Muscle layer of colon (tissue), 2 donors: ENCODE data around the gene SPOCK3.
"Not testable (repeated sequence)": the region's sequence is repeated elsewhere in the genome, so short reads cannot be mapped to it uniquely, and the experiment has no call there.

ENCODE experiments used
- H3K27ac ChIP-seq: one replicate; pipeline ENCODE4 v1.7.0; 2013; ENCODE audit warnings: low read depth, mild to moderate bottlenecking, low read length, moderate library complexity
- H3K27me3 ChIP-seq, 2 donors: one replicate each; pipeline ENCODE4 v1.7.0; 2013; ENCODE audit warnings: low read length in 2 of 2, mild to moderate bottlenecking in 2 of 2; ENCODE audit not compliant: insufficient read depth in 2 of 2, control insufficient read depth in 1 of 2
- H3K36me3 ChIP-seq: one replicate; pipeline ENCODE4 v1.7.0; 2013; ENCODE audit warnings: mild to moderate bottlenecking, low read length; ENCODE audit not compliant: insufficient read depth
- H3K4me1 ChIP-seq: one replicate; pipeline ENCODE4 v1.7.0; 2013; ENCODE audit warnings: mild to moderate bottlenecking, low read length; ENCODE audit not compliant: insufficient read depth
- H3K4me3 ChIP-seq, 2 donors: one replicate each; pipeline ENCODE4 v1.7.0; 2013; ENCODE audit warnings: low read length in 2 of 2, low read depth in 1 of 2, mild to moderate bottlenecking in 1 of 2, moderate library complexity in 1 of 2
- H3K9ac ChIP-seq: one replicate; pipeline ENCODE4 v1.7.0; 2013; ENCODE audit warnings: low read length
- H3K9me3 ChIP-seq: one replicate; pipeline ENCODE4 v1.7.0; 2013; ENCODE audit warnings: mild to moderate bottlenecking, low read length
- donor health status: abdominal sarcoma.
- donor health status: Adenocarcinoma of cecum.

Gene SPOCK3

GRCh38 chr4:167234316-167234881, at the start of gene SPOCK3:
TSS of gene SPOCK3 (minus strand) at chr4:167234494.
- Histone ChIP-seq H3K36me3 (no peaks in the 10 kb centered on the region), H3K27ac (no peak within 1 kb of the TSS), H3K27me3 (peaks cover 11 to 16% of the 10 kb centered on the region in 2 donors), H3K9me3 (no peaks in the 10 kb centered on the region), H3K4me3 (peak within 1 kb of the TSS; percentile 49 to 53), H3K9ac (no peak within 1 kb of the TSS), H3K4me1 (peaks cover 5% of the 10 kb centered on the region)

- Histone ChIP-seq H3K27ac (no peak overlapping the region), H3K9ac (no peak overlapping the region), H3K27me3 (no peaks in the 10 kb centered on the region), H3K4me1 (no peaks in the 10 kb centered on the region), H3K36me3 (no peaks in the 10 kb centered on the region), H3K9me3 (no peaks in the 10 kb centered on the region), H3K4me3 (no peak overlapping the region)
Measured at GRCh38 chr4:167282171-167282864, 48.0 kb upstream of the SPOCK3 start.

- not testable (repeated sequence) for H3K27ac ChIP-seq, H3K36me3 ChIP-seq, H3K27me3 ChIP-seq, H3K4me1 ChIP-seq, H3K4me3 ChIP-seq, H3K9me3 ChIP-seq, H3K9ac ChIP-seq
Measured at GRCh38 chr4:167281545-167281944, 47.3 kb upstream of the SPOCK3 start.

GRCh38 chr4:167274351-167274750, 40.1 kb upstream of the SPOCK3 start:
- no peaks in the 10 kb centered on the region for H3K4me1 ChIP-seq
- no peak overlapping the region for H3K9ac ChIP-seq
- no peaks in the 10 kb centered on the region for H3K36me3 ChIP-seq
- H3K9me3 ChIP-seq: no peaks in the 10 kb centered on the region
- no peaks in the 10 kb centered on the region for H3K27me3 ChIP-seq
- H3K27ac ChIP-seq: no peak overlapping the region
- H3K4me3 ChIP-seq: no peak overlapping the region

- Histone ChIP-seq H3K4me1 (no peaks in the 10 kb centered on the region), H3K27me3 (no peaks in the 10 kb centered on the region), H3K4me3 (no peak overlapping the region), H3K9ac (no peak overlapping the region), H3K9me3 (no peaks in the 10 kb centered on the region), H3K27ac (no peak overlapping the region), H3K36me3 (no peaks in the 10 kb centered on the region)
Measured at GRCh38 chr4:167265231-167265630, 30.9 kb upstream of the SPOCK3 start.

GRCh38 chr4:167248271-167248670, 14.0 kb upstream of the SPOCK3 start:
- Histone ChIP-seq H3K4me3 (no peak overlapping the region), H3K9me3 (no peaks in the 10 kb centered on the region), H3K27me3 (no peaks in the 10 kb centered on the region), H3K9ac (no peak overlapping the region), H3K36me3 (no peaks in the 10 kb centered on the region), H3K4me1 (no peaks in the 10 kb centered on the region), H3K27ac (no peak overlapping the region)

- Histone ChIP-seq H3K27ac (no peak overlapping the region), H3K27me3 (peaks cover 0 to 2% of the 10 kb centered on the region in 2 donors), H3K36me3 (no peaks in the 10 kb centered on the region), H3K4me1 (peaks cover 4% of the 10 kb centered on the region), H3K9ac (no peak overlapping the region), H3K9me3 (no peaks in the 10 kb centered on the region), H3K4me3 (no peak overlapping the region)
Measured at GRCh38 chr4:167239627-167240026, 5.3 kb upstream of the SPOCK3 start.

GRCh38 chr4:167238226-167238625, 3.9 kb upstream of the SPOCK3 start:
- H3K4me1 ChIP-seq: peaks cover 5% of the 10 kb centered on the region
- H3K27ac ChIP-seq: no peak overlapping the region
- H3K27me3 ChIP-seq: peaks cover 7 to 16% of the 10 kb centered on the region in 2 donors
- H3K36me3 ChIP-seq: no peaks in the 10 kb centered on the region
- H3K9ac ChIP-seq: no peak overlapping the region
- no peak overlapping the region for H3K4me3 ChIP-seq
- no peaks in the 10 kb centered on the region for H3K9me3 ChIP-seq

- H3K9ac ChIP-seq: no peak overlapping the region
- H3K4me1 ChIP-seq: peaks cover 5% of the 10 kb centered on the region
- no peaks in the 10 kb centered on the region for H3K9me3 ChIP-seq
- H3K36me3 ChIP-seq: no peaks in the 10 kb centered on the region
- H3K27me3 ChIP-seq: peaks cover 11 to 16% of the 10 kb centered on the region in 2 donors
- H3K27ac ChIP-seq: no peak overlapping the region
- peak overlapping the region; percentile 49 to 53 for H3K4me3 ChIP-seq
Measured at GRCh38 chr4:167233685-167234315, 494 bp downstream of the SPOCK3 start.

GRCh38 chr4:167232805-167233684, 1.2 kb downstream of the SPOCK3 start:
- Histone ChIP-seq H3K27ac (no peak overlapping the region), H3K9ac (no peak overlapping the region), H3K4me3 (peak overlapping the region in 1 of 2 donors; percentile 53), H3K4me1 (peaks cover 5% of the 10 kb centered on the region), H3K9me3 (no peaks in the 10 kb centered on the region), H3K27me3 (peaks cover 11 to 16% of the 10 kb centered on the region in 2 donors), H3K36me3 (no peaks in the 10 kb centered on the region)

- H3K36me3 ChIP-seq: no peaks in the 10 kb centered on the region
- H3K4me1 ChIP-seq: peaks cover 5% of the 10 kb centered on the region
- H3K4me3 ChIP-seq: no peak overlapping the region
- H3K9me3 ChIP-seq: no peaks in the 10 kb centered on the region
- H3K9ac ChIP-seq: no peak overlapping the region
- peaks cover 11 to 16% of the 10 kb centered on the region in 2 donors for H3K27me3 ChIP-seq
- H3K27ac ChIP-seq: no peak overlapping the region
Measured at GRCh38 chr4:167230744-167231143, 3.5 kb downstream of the SPOCK3 start.
